ENCODE results near the gene CPED1.
A peak's percentile ranks its signal among the peaks of the same experiment; 100 is the strongest.

The CPED1 gene

GRCh38 chr7:121132940-121133339 is 144.4 kb downstream of the CPED1 start:
- DNase-seq (ENCODE audit: low read depth in 2 of 2): no peak
- H3K4me3 ChIP-seq (replicated peaks in 1 of 2; ENCODE audit: low read depth in 2 of 2, low read length in 2 of 2): no peak overlapping the region
- no peak for TF ChIP-seq CTCF (IDR thresholded peaks at IDR 0.05; ENCODE audit: low read depth, low read length)

GRCh38 chr7:121133444-121133843 is 144.9 kb downstream of the CPED1 start:
- H3K4me3 ChIP-seq (replicated peaks in 1 of 2; ENCODE audit: low read depth in 2 of 2, low read length in 2 of 2): no peak overlapping the region
- DNase-seq (ENCODE audit: low read depth in 2 of 2): no peak
- TF ChIP-seq CTCF (IDR thresholded peaks at IDR 0.05; ENCODE audit: low read depth, low read length): no peak

DNA sequence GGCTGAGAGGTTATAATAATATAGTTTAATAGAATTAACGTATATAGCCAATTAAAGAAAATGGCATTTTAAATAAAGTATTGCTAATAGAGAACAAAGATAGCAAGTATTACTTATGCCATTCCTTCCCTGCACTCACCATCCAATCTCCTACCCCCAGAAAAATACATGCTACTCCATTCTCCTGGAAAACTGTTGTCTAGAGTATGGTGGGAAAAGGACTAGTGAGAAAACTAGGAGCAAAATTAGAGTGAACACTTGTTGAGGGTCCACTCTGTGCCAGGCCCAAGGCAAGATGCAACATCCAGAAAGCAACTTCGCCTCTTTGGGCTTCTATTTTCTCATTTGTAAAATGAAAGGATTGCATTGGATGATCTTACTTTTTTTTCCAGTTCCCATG is 149.1 kb downstream of the CPED1 start:
- DNase-seq (ENCODE audit: low read depth in 2 of 2): no peak
- TF ChIP-seq CTCF (IDR thresholded peaks at IDR 0.05; ENCODE audit: low read depth, low read length): no peak
- no peak overlapping the region for H3K4me3 ChIP-seq (replicated peaks in 1 of 2; ENCODE audit: low read depth in 2 of 2, low read length in 2 of 2)

- TF ChIP-seq CTCF (IDR thresholded peaks at IDR 0.05; ENCODE audit: low read depth, low read length): no peak
- no peak for DNase-seq (ENCODE audit: low read depth in 2 of 2)
- no peak overlapping the region for H3K4me3 ChIP-seq (replicated peaks in 1 of 2; ENCODE audit: low read depth in 2 of 2, low read length in 2 of 2)
Measured at GRCh38 chr7:121138262-121138933, 149.9 kb downstream of the CPED1 start.

DNA sequence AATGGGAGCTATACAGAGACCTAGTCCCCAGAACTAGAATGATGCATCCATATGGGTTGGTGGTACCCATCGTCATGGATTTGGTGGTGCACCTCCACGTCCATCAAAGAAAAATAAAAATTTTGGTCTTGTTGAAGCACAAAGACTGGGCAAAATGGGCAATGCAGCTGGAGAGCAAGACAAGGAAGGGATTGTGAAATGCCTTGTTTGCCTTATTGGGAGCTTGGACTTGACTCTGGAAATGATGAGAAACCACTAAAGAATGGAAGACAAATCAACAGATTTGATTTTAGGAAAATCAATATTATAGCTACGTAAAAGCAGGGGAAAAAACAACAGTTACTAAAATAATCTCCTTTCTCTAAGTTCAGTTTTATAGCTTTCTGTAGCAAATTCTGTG is 150.9 kb downstream of the CPED1 start:
- DNase-seq (ENCODE audit: low read depth in 2 of 2): peak in 1 of 2 donors; percentile 5
- TF ChIP-seq CTCF (IDR thresholded peaks at IDR 0.05; ENCODE audit: low read depth, low read length): no peak
- H3K4me3 ChIP-seq (replicated peaks in 1 of 2; ENCODE audit: low read depth in 2 of 2, low read length in 2 of 2): no peak overlapping the region

DNA sequence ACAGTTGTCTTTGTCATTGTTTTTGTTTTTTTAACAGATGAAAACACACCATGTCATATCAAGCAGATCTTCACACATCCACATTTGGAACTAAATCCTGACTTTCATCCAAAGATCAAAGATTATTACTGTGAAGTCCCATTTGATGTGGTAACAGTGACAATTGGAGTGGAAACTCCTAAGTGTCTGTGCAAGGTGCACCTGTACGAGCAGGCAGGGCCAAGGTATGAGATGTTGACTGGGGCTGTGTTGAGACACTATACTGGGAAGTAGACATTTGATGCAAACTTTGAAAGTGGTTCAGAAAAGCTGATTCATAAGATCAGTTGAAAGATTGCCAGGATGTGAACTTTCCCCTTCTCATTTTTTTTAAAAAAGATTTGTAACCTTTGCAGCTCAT is 152.3 kb downstream of the CPED1 start:
- TF ChIP-seq CTCF (IDR thresholded peaks at IDR 0.05; ENCODE audit: low read depth, low read length): no peak
- no peak for DNase-seq (ENCODE audit: low read depth in 2 of 2)
- H3K4me3 ChIP-seq (replicated peaks in 1 of 2; ENCODE audit: low read depth in 2 of 2, low read length in 2 of 2): no peak overlapping the region

GRCh38 chr7:121151774-121152221 is 163.3 kb downstream of the CPED1 start:
- TF ChIP-seq CTCF (IDR thresholded peaks at IDR 0.05; ENCODE audit: low read depth, low read length): no peak

More at GRCh38 chr7:121151774-121152221, 163.3 kb downstream of the CPED1 start:
- no peak for DNase-seq (ENCODE audit: low read depth in 2 of 2)
- no peak overlapping the region for H3K4me3 ChIP-seq (replicated peaks in 1 of 2; ENCODE audit: low read depth in 2 of 2, low read length in 2 of 2)
